ENCODE data around the gene MED14.

The MED14 gene

GRCh38 chrX:40729598-40730584 lies 5.5 kb downstream of the MED14 start:
- DNase-seq, result no peak

- DNase-seq, result no peak
Measured at GRCh38 chrX:40727581-40728252, 7.6 kb downstream of the MED14 start.

GRCh38 chrX:40727093-40727492 lies 8.2 kb downstream of the MED14 start:
- no peak for DNase-seq

- no peak for DNase-seq
Measured at GRCh38 chrX:40722930-40723329, 12.4 kb downstream of the MED14 start.

- DNase-seq, result no peak
Measured at GRCh38 chrX:40721489-40722106, 13.7 kb downstream of the MED14 start.

GRCh38 chrX:40720792-40721191 lies 14.6 kb downstream of the MED14 start:
- no peak for DNase-seq

- no peak for DNase-seq
Measured at GRCh38 chrX:40720339-40720738, 15.0 kb downstream of the MED14 start.

GRCh38 chrX:40719731-40720130 lies 15.6 kb downstream of the MED14 start:
- no peak for DNase-seq

GRCh38 chrX:40719218-40719617 lies 16.1 kb downstream of the MED14 start:
- DNase-seq, result no peak

- DNase-seq, result no peak
Measured at GRCh38 chrX:40709395-40709794, 25.9 kb downstream of the MED14 start.

- no peak for DNase-seq
Measured at GRCh38 chrX:40705658-40706312, 29.6 kb downstream of the MED14 start.

GRCh38 chrX:40700640-40701342 lies 34.6 kb downstream of the MED14 start:
- no peak for DNase-seq

GRCh38 chrX:40698851-40699250 lies 36.5 kb downstream of the MED14 start:
- no peak for DNase-seq

GRCh38 chrX:40694802-40695201 lies 40.5 kb downstream of the MED14 start:
- no peak for DNase-seq

GRCh38 chrX:40688929-40689328 lies 46.4 kb downstream of the MED14 start:
- DNase-seq, result no peak

GRCh38 chrX:40687169-40687568 lies 48.2 kb downstream of the MED14 start:
- DNase-seq, result no peak

- no peak for DNase-seq
Measured at GRCh38 chrX:40685362-40685918, 49.9 kb downstream of the MED14 start.

- no peak for DNase-seq
Measured at GRCh38 chrX:40684092-40684491, 51.2 kb downstream of the MED14 start.

- DNase-seq, result no peak
Measured at GRCh38 chrX:40683245-40683644, 52.1 kb downstream of the MED14 start.

GRCh38 chrX:40671126-40671525 lies 64.2 kb downstream of the MED14 start:
- DNase-seq, result no peak

- no peak for DNase-seq
Measured at GRCh38 chrX:40663880-40664630, 71.3 kb downstream of the MED14 start.

All from activated effector memory CD4-positive, alpha-beta T cell treated with Interleukin-2 at 50 U/mL for 16 hours (primary cell).